BJ (cell line): ENCODE measurements around the gene FKBP4. TPM values are rescaled to one million over a fixed set of nuclear protein-coding genes. Genes with fewer than 3 reads are reported as not detected.

Experiments used
- CTCF ChIA-PET: fragments of 350-600 bp; formaldehyde crosslinking; extraction: SDS; loops from one replicate; lab custom pipeline; 2021; ENCODE audit warnings: antibody characterized with exemption, inconsistent platforms; lab: Yijun Ruan, JAX
- POLR2A ChIA-PET: fragments of 300-600 bp; sonication (Branson Sonifier 250); formaldehyde crosslinking; extraction: SDS; loops from one replicate; lab custom pipeline; 2021; ENCODE audit warnings: antibody characterized with exemption; lab: Charles Lee
- DNase-seq: peaks from one replicate; pipeline ENCODE4 v3.0.0-alpha.2; 2011; ENCODE audit warnings: low read depth
- H3K27me3 ChIP-seq: 2 replicates; pipeline ENCODE4 v1.6.0; 2011; ENCODE audit warnings: low read length; ENCODE audit not compliant: control insufficient read depth, insufficient read depth
- H3K36me3 ChIP-seq: 2 replicates; pipeline ENCODE4 v1.5.1; 2011; ENCODE audit warnings: low read length; ENCODE audit not compliant: control insufficient read depth, insufficient read depth
- H3K4me3 ChIP-seq: 2 replicates; pipeline ENCODE4 v1.5.1; 2011; ENCODE audit warnings: low read depth, mild to moderate bottlenecking, control low read depth, low read length
- CTCF ChIP-seq: IDR thresholded peaks from 2 replicates; pipeline ENCODE4 v1.5.1; 2011; ENCODE audit warnings: low read depth, mild to moderate bottlenecking, control low read depth, inconsistent platforms, low read length, moderate library complexity; ENCODE audit not compliant: insufficient read depth
- polyA plus RNA-seq: library from polyadenylated mRNA; depleted of rRNA; stranded (reverse); fragments of >200 nt; gene quantifications from 2 replicates; pipeline ENCODE4 v1.2.3, GENCODE V29; 2011

The FKBP4 gene
- polyA plus RNA-seq, 1 experiment: 27.1 TPM

DNA sequence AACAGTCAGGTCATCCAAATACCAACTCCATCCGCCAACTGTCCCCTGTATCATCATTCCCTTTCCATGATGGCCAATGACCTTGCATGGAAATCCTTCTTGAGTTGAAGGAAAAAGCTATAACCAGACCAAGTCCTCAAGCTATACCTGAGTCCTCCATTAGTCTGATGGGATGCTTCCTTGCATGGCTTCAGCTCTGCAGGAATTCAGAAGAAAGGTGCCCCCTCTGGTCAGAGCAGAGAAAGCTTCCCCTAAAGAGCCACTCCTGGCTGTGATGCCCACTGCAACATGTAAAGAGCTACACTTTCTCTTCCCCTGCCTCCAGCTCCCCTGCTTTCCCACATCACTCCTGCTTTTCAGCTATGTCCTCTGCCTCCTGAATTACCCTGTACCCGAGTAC lies 43.1 kb upstream of the FKBP4 start:
- TF ChIP-seq CTCF: no peak
- peaks cover 9% of the 10 kb centered on the region for H3K27me3 ChIP-seq
- no peaks in the 10 kb centered on the region for H3K36me3 ChIP-seq
- DNase-seq: no peak
- CTCF ChIA-PET: interaction anchor here (1.2 to 2.2 kb wide), 2 partner anchors 11 to 32 kb away, joined by 5 to 9 read pairs; no protein-coding TSS in a partner anchor
- POLR2A ChIA-PET: no interaction called here
- no peak overlapping the region for H3K4me3 ChIP-seq

DNA sequence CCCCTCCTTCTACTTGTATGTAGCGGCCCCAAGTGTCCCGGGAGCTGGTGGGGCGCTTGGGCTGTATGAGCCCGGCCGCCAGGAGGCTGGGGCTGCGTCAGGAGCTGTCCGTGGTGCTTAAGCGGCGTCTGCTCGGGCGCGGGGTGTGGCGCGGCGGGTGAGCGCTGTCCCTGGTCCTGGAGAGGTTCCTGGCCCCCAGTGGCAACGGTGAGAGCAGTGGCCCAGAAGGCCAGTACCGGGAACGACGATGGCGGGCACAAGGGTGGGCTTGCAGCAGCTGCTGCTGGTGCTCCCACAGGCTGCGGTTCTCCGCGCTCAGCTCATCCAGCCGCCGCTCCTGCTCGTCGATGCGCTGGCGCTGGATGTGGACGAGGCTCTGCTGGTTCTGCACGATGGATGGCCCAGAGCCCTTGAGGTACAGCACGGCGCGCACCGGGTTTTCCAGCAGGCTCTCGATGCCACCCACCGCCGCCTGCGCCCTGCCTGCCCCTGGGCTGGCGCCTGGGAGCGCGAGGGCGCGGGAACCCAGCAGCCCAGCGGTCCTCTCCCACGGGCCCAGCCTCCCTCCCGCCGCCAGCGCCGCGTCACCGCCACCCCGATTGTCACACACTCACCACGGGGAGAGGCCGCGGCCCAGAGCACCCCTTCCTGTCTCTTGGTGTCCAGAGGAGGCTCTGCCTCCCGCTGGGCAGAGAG lies 41.9 kb upstream of the FKBP4 start:
- DNase-seq: no peak
- ChIA-PET CTCF (interaction anchor here (0.5 kb wide), 1 partner anchor 865 kb away, joined by 4 read pairs; no protein-coding TSS in a partner anchor), POLR2A (no interaction called here)
- Histone ChIP-seq H3K36me3 (no peaks in the 10 kb centered on the region), H3K4me3 (no peak overlapping the region), H3K27me3 (peaks cover 9% of the 10 kb centered on the region)
- TF ChIP-seq CTCF: no peak

DNA sequence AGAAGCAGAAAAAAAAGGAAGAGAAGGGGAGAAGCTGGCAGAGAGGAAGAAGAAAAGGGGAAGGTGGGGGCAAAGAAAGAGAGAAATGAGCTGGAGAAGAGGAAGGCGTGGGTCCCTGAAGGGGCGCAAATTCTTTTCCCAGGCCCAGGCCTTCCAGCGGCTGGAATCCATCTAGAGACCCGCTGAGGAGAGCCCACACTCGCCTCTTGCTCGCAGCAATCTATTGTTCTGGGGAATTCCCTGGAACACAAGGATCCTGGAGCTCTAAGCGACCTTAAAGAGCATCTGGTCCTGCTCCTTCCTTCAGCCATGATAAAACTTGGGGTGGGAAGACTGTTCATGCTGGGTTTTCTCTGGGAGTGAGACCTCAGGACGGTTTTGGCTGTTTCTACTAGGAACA lies 41.2 kb upstream of the FKBP4 start:
- Histone ChIP-seq H3K36me3 (no peaks in the 10 kb centered on the region), H3K4me3 (no peak overlapping the region), H3K27me3 (peaks cover 9% of the 10 kb centered on the region)
- TF ChIP-seq CTCF: no peak
- no peak for DNase-seq
- ChIA-PET CTCF (interaction anchor here (1.6 kb wide), 1 partner anchor 30 kb away, joined by 5 read pairs; no protein-coding TSS in a partner anchor), POLR2A (no interaction called here)

- ChIA-PET POLR2A (no interaction called here), CTCF (interaction anchor here (1.6 kb wide), 1 partner anchor 30 kb away, joined by 5 read pairs; no protein-coding TSS in a partner anchor)
- no peak for DNase-seq
- H3K36me3 ChIP-seq: no peaks in the 10 kb centered on the region
- no peak for TF ChIP-seq CTCF
- no peak overlapping the region for H3K4me3 ChIP-seq
- peaks cover 8% of the 10 kb centered on the region for H3K27me3 ChIP-seq
These were observed 40.6 kb upstream of the FKBP4 start for GRCh38 chr12:2754208-2754607.

- no peak for DNase-seq
- Histone ChIP-seq H3K27me3 (peaks cover 7% of the 10 kb centered on the region), H3K36me3 (no peaks in the 10 kb centered on the region), H3K4me3 (no peak overlapping the region)
- ChIA-PET POLR2A (no interaction called here), CTCF (no interaction called here)
- no peak for TF ChIP-seq CTCF
These were observed 38.0 kb upstream of the FKBP4 start for GRCh38 chr12:2756756-2757155.
